Measurements from ENCODE around the gene MARVELD3.

The MARVELD3 gene

DNA sequence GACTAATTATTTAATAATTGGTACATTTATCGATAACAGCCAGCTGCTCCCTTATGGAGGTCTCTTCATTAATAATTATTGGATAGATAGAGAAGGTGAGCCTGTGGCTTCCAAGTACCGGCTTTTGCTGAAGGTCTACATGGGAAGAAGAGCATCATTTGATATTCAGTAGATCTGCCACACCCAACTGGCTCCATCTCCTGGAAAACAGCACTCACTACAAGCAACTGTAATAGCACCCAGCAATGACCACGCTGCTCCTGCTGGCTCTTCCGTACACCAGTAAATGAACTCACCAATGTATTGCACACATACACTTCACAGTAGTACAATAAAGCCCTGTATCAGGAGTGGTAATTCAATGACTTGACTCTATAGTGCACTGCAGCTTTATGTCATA is 19.5 kb downstream of the MARVELD3 start:
- H3K4me3 ChIP-seq (ENCODE audit: low read depth, low read length): no peak overlapping the region
- TF ChIP-seq, protein P1, sequence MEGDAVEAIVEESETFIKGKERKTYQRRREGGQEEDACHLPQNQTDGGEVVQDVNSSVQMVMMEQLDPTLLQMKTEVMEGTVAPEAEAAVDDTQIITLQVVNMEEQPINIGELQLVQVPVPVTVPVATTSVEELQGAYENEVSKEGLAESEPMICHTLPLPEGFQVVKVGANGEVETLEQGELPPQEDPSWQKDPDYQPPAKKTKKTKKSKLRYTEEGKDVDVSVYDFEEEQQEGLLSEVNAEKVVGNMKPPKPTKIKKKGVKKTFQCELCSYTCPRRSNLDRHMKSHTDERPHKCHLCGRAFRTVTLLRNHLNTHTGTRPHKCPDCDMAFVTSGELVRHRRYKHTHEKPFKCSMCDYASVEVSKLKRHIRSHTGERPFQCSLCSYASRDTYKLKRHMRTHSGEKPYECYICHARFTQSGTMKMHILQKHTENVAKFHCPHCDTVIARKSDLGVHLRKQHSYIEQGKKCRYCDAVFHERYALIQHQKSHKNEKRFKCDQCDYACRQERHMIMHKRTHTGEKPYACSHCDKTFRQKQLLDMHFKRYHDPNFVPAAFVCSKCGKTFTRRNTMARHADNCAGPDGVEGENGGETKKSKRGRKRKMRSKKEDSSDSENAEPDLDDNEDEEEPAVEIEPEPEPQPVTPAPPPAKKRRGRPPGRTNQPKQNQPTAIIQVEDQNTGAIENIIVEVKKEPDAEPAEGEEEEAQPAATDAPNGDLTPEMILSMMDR (IDR thresholded peaks at IDR 0.05; ENCODE audit: low read depth, low read length): 0 out of 2 replicates have a peak, but pooled peaks have one; percentile 12

DNA sequence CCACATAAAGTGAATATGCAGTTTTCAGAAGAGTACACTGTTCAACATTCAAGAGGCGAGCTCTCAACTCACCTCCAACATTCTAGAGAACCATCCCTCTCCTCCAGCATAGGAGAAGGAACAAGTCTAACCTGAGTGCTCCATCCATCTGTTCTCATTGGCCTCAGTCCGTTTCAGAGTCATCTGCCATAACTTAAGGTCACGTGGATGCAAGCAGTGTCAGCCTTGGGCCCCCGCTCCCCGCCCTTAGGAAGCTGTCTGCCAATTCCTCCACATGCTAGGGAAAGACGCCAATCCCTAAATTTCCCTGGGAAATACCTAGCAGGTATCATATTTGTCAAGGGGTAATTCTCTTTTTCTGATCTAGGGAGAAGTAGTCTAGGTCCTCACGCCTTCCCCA is 21.4 kb downstream of the MARVELD3 start:
- H3K4me3 ChIP-seq (ENCODE audit: low read depth, low read length): no peak overlapping the region
- TF ChIP-seq, protein P1 (IDR thresholded peaks at IDR 0.05; ENCODE audit: low read depth, low read length): no peak

- TF ChIP-seq, protein P1 (IDR thresholded peaks at IDR 0.05; ENCODE audit: low read depth, low read length): no peak
Observed at GRCh38 chr16:71648162-71648561, 22.2 kb downstream of the MARVELD3 start.

DNA sequence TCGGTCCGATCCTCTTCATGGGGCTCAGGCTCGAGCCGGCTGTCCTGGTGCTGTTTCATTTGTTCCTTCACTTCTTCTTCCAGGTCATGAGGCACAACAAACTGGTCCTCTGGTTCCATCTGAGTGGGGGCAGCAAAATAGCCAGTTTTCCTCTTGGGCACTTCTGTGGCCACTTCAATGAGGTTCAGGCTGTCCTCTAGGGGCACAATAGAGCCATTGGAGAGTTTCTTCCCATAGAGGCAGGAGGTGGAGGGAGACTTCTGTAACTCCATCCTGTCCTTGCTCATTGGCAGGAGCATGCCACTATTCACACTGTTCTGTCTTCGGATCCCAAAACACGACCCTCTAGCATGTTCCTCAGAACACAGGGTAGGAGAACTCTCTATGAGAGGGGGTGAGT is 22.9 kb downstream of the MARVELD3 start:
- TF ChIP-seq, protein P1 (IDR thresholded peaks at IDR 0.05; ENCODE audit: low read depth, low read length): peak; percentile 28; the same call in 1 of the 2 replicates
- no peak overlapping the region for H3K4me3 ChIP-seq (ENCODE audit: low read depth, low read length)

More at GRCh38 chr16:71648162-71648561, 22.2 kb downstream of the MARVELD3 start:
- no peak overlapping the region for H3K4me3 ChIP-seq (ENCODE audit: low read depth, low read length)

DNA sequence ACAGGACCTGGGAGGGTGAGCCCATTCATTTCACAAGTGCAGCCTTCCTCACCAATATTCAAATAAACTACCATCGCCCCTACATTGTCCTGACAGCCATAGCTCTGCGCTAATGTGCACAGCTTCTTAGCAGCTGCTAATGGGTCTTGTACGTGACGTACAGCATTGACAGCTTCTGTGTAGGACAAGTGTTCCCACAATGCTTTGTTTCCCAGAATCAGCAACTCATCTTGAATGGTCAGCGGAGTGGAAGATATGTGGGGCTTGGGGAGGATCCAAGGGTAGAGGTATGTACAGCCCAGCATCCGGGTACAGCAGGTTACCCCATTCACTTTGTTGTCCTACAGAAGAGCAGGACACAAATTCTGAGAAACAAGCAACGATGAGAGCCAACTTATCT is 23.7 kb downstream of the MARVELD3 start:
- H3K4me3 ChIP-seq (ENCODE audit: low read depth, low read length): no peak overlapping the region
- TF ChIP-seq, protein P1 (IDR thresholded peaks at IDR 0.05; ENCODE audit: low read depth, low read length): no peak

- TF ChIP-seq, protein P1 (IDR thresholded peaks at IDR 0.05; ENCODE audit: low read depth, low read length): no peak
- H3K4me3 ChIP-seq (ENCODE audit: low read depth, low read length): no peak overlapping the region
Observed at GRCh38 chr16:71658771-71659170, 32.8 kb downstream of the MARVELD3 start.

GRCh38 chr16:71659471-71659870 is 33.5 kb downstream of the MARVELD3 start:
- H3K4me3 ChIP-seq (ENCODE audit: low read depth, low read length): no peak overlapping the region
- TF ChIP-seq, protein P1 (IDR thresholded peaks at IDR 0.05; ENCODE audit: low read depth, low read length): no peak

Data from WI38 (cell line).